ENCODE results near the gene CD70. TPM values are rescaled to one million over a fixed set of nuclear protein-coding genes. Genes with fewer than 3 reads are reported as not detected.

The CD70 gene
- total RNA-seq, 1 experiment from 2014 or later = 2.0 TPM

GRCh38 chr19:6573350-6573749 lies 17.6 kb downstream of the CD70 start:
- Histone ChIP-seq H3K4me3 (ENCODE audit: low read depth, low read length, poor library complexity, severe bottlenecking) (no peak overlapping the region), H3K4me1 (ENCODE audit: insufficient read depth, low read length, poor library complexity, severe bottlenecking) (peaks cover 19% of the 10 kb centered on the region), H3K9me3 (ENCODE audit: low read depth, low read length, poor library complexity, severe bottlenecking) (peaks cover 6% of the 10 kb centered on the region), H3K27ac (ENCODE audit: low read depth, low read length, poor library complexity, severe bottlenecking) (no peak overlapping the region), H3K36me3 (ENCODE audit: insufficient read depth, low read length, poor library complexity, severe bottlenecking) (no peaks in the 10 kb centered on the region), H3K27me3 (replicated peaks; ENCODE audit: insufficient read depth, low read depth, low read length, poor library complexity) (no peaks in the 10 kb centered on the region)
- no TSS peak for BruUV-seq (replicated peaks)
- ChIA-PET POLR2A (ENCODE audit: low non-redundant PET) (no interaction called here), CTCF (no interaction called here)
- intact Hi-C loops (cut with micrococcal nuclease; ENCODE audit: unreplicated experiment) = no loop called here
- TF ChIP-seq CTCF (conservative IDR thresholded peaks at IDR 0.05; ENCODE audit: low read depth, low read length) (no peak), EZH2 (IDR thresholded peaks at IDR 0.05; ENCODE audit: borderline replicate concordance, low read depth, low read length, poor library complexity, severe bottlenecking) (no peak)
- DNase-seq (ENCODE audit: low spot score) = no peak

DNA sequence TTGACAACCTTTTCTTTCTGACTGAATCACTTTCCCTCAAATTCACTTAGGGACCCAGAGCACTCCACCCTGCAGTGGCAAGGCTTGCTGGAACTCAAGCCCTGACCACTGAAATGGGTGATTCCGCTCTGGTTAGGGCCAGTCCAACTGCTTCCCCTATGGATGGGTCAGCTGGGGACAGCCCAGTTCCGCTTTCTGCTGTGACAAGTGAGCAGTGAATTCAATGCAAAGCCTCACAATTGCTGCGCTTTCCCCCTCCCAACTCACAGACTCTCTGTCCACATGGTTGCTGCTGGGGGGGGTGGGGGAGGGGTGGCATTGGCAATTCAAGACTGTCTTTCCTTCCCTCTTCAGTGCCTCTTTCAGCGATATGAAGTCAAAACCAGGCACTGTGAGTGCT lies 18.7 kb downstream of the CD70 start:
- no peak for DNase-seq (ENCODE audit: low spot score)
- no peak for TF ChIP-seq CTCF (conservative IDR thresholded peaks at IDR 0.05; ENCODE audit: low read depth, low read length)
- no peak for TF ChIP-seq EZH2 (IDR thresholded peaks at IDR 0.05; ENCODE audit: borderline replicate concordance, low read depth, low read length, poor library complexity, severe bottlenecking)
- CTCF ChIA-PET = no interaction called here

DNA sequence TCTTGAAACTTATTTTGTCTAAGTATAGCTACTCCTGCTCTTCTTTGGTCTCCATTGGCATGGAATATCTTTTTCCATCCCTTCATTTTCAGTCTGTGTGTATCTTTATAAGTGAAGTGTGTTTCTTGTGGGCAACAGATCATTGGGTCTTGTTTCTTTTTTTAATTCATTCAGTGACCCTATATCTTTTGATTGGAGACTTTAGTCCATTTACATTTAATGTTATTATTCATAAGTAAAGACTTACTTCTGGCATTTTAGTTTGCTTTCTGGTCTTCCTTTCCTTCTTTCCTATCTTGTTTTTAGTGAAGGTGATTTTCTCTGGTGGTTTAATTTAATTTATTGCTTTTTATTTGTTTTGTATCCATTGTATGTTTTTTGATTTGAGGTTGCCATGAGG lies 19.8 kb downstream of the CD70 start:
- TF ChIP-seq CTCF (conservative IDR thresholded peaks at IDR 0.05; ENCODE audit: low read depth, low read length) = no peak
- no peak for TF ChIP-seq EZH2 (IDR thresholded peaks at IDR 0.05; ENCODE audit: borderline replicate concordance, low read depth, low read length, poor library complexity, severe bottlenecking)
- DNase-seq (ENCODE audit: low spot score) = no peak
- Histone ChIP-seq H3K27me3 (replicated peaks; ENCODE audit: insufficient read depth, low read depth, low read length, poor library complexity) (no peaks in the 10 kb centered on the region), H3K36me3 (ENCODE audit: insufficient read depth, low read length, poor library complexity, severe bottlenecking) (no peaks in the 10 kb centered on the region), H3K27ac (ENCODE audit: low read depth, low read length, poor library complexity, severe bottlenecking) (no peak overlapping the region), H3K9me3 (ENCODE audit: low read depth, low read length, poor library complexity, severe bottlenecking) (peaks cover 6% of the 10 kb centered on the region), H3K4me1 (ENCODE audit: insufficient read depth, low read length, poor library complexity, severe bottlenecking) (peaks cover 4% of the 10 kb centered on the region), H3K4me3 (ENCODE audit: low read depth, low read length, poor library complexity, severe bottlenecking) (no peak overlapping the region)
- BruUV-seq (replicated peaks) = no TSS peak
- POLR2A ChIA-PET (ENCODE audit: low non-redundant PET) = no interaction called here
- CTCF ChIA-PET = no interaction called here
- intact Hi-C loops (cut with micrococcal nuclease; ENCODE audit: unreplicated experiment) = no loop called here

More for the DNA sequence above, 18.7 kb downstream of the CD70 start:
- no peaks in the 10 kb centered on the region for H3K27me3 ChIP-seq (replicated peaks; ENCODE audit: insufficient read depth, low read depth, low read length, poor library complexity)
- no peaks in the 10 kb centered on the region for H3K36me3 ChIP-seq (ENCODE audit: insufficient read depth, low read length, poor library complexity, severe bottlenecking)
- intact Hi-C loops (cut with micrococcal nuclease; ENCODE audit: unreplicated experiment) = no loop called here
- no peak overlapping the region for H3K4me3 ChIP-seq (ENCODE audit: low read depth, low read length, poor library complexity, severe bottlenecking)
- peaks cover 13% of the 10 kb centered on the region for H3K4me1 ChIP-seq (ENCODE audit: insufficient read depth, low read length, poor library complexity, severe bottlenecking)
- H3K9me3 ChIP-seq (ENCODE audit: low read depth, low read length, poor library complexity, severe bottlenecking) = peaks cover 6% of the 10 kb centered on the region
- no TSS peak for BruUV-seq (replicated peaks)
- H3K27ac ChIP-seq (ENCODE audit: low read depth, low read length, poor library complexity, severe bottlenecking) = no peak overlapping the region
- POLR2A ChIA-PET (ENCODE audit: low non-redundant PET) = no interaction called here
